ENCODE measurements around the gene VAV3. TPM values are rescaled to one million over a fixed set of nuclear protein-coding genes. Genes with fewer than 3 reads are reported as not detected.

The VAV3 gene
- total RNA-seq, 5 donors from 2014 or later (not counting 1 experiment from before 2014, with no cell fraction given) = 3.7 to 13.4 (median 4.6) TPM

DNA sequence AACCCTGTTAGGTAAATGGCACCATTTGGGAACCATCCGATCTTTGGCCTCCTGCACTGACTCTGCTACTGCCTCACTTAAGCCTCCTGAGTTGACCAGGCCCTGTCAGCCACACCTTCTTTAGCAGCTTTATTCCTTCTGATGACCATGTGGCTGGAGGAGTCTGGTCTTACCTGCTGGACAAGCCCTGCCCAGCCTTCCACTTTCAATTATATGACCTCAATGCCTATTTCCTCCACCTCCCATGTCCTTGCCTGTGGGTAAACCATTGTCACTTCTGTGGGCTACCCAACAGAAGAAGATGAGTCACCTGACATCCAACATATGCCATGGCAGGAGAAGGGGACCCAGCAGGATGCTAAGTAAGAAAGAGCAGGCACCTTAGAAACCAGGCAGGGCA, 430.3 kb downstream of the VAV3 start:
- WGBS (ENCODE audit: insufficient coverage) = 100% methylated on average over 1 of the region's 1 CpG
- no peaks in the 10 kb centered on the region for H3K4me1 ChIP-seq (ENCODE audit: control insufficient read depth in 1 of 2, extremely low read depth in 1 of 2, insufficient read depth in 2 of 2, low read length in 2 of 2)
- Mint-ChIP-seq H3K27me3 (peaks cover 3 to 10% of the 10 kb centered on the region in 2 donors), H3K4me1 (no peaks in the 10 kb centered on the region), H3K9me3 (no peaks in the 10 kb centered on the region), H3K27ac (no peak overlapping the region), H3K4me3 (no peak overlapping the region), H3K36me3 (no peaks in the 10 kb centered on the region)
- no peak overlapping the region for H3K27ac ChIP-seq (ENCODE audit: low read length)
- DNase-seq (no peak), ATAC-seq (replicated peaks in 1 of 4) (no peak)
- no peaks in the 10 kb centered on the region for H3K9me3 ChIP-seq
- ChIA-PET CTCF (no interaction called here), POLR2A (no interaction called here)
- H3K36me3 ChIP-seq (ENCODE audit: control insufficient read depth in 2 of 2, extremely low read depth in 1 of 2, insufficient read depth in 1 of 2, low read length in 1 of 2) = no peaks in the 10 kb centered on the region
- no peak overlapping the region for H3K4me3 ChIP-seq (ENCODE audit: control insufficient read depth in 1 of 2, extremely low read depth in 1 of 2, low read length in 1 of 2)
- peaks cover 0 to 5% of the 10 kb centered on the region in 2 experiments for H3K27me3 ChIP-seq (replicated peaks in 1 of 2; ENCODE audit: control insufficient read depth in 2 of 2, extremely low read depth in 1 of 2, insufficient read depth in 2 of 2, low read length in 1 of 2)

GRCh38 chr1:107533436-107533835, 431.5 kb downstream of the VAV3 start:
- H3K9me3 ChIP-seq = no peaks in the 10 kb centered on the region
- H3K27me3 Mint-ChIP-seq = peaks cover 5 to 13% of the 10 kb centered on the region in 2 donors
- H3K27ac Mint-ChIP-seq = no peak overlapping the region

GRCh38 chr1:107532318-107532717, 432.7 kb downstream of the VAV3 start:
- ChIA-PET POLR2A (no interaction called here), CTCF (interaction anchor here in 1 of 2 donors (0.7 kb wide), 1 partner anchor 509 kb away, joined by 3 read pairs; no protein-coding TSS in a partner anchor)
- no peaks in the 10 kb centered on the region for H3K4me1 Mint-ChIP-seq
- no peaks in the 10 kb centered on the region for H3K9me3 Mint-ChIP-seq
- no peak for ATAC-seq (replicated peaks in 1 of 4)
- Histone ChIP-seq H3K27ac (ENCODE audit: low read length) (no peak overlapping the region), H3K9me3 (no peaks in the 10 kb centered on the region), H3K27me3 (replicated peaks in 1 of 2; ENCODE audit: control insufficient read depth in 2 of 2, extremely low read depth in 1 of 2, insufficient read depth in 2 of 2, low read length in 1 of 2) (peaks cover 0 to 5% of the 10 kb centered on the region in 2 experiments), H3K4me3 (ENCODE audit: control insufficient read depth in 1 of 2, extremely low read depth in 1 of 2, low read length in 1 of 2) (no peak overlapping the region), H3K36me3 (ENCODE audit: control insufficient read depth in 2 of 2, extremely low read depth in 1 of 2, insufficient read depth in 1 of 2, low read length in 1 of 2) (no peaks in the 10 kb centered on the region), H3K4me1 (ENCODE audit: control insufficient read depth in 1 of 2, extremely low read depth in 1 of 2, insufficient read depth in 2 of 2, low read length in 2 of 2) (no peaks in the 10 kb centered on the region)
- 82% methylated on average over 5 of the region's 5 CpGs for WGBS (ENCODE audit: insufficient coverage)
- no peak overlapping the region for H3K4me3 Mint-ChIP-seq
- H3K27me3 Mint-ChIP-seq = peaks cover 12 to 13% of the 10 kb centered on the region in 2 donors
- no peaks in the 10 kb centered on the region for H3K36me3 Mint-ChIP-seq
- H3K27ac Mint-ChIP-seq = no peak overlapping the region
- no peak for DNase-seq

More at GRCh38 chr1:107533436-107533835, 431.5 kb downstream of the VAV3 start:
- ChIA-PET POLR2A (no interaction called here), CTCF (no interaction called here)
- Mint-ChIP-seq H3K4me1 (no peaks in the 10 kb centered on the region), H3K9me3 (no peaks in the 10 kb centered on the region), H3K4me3 (no peak overlapping the region), H3K36me3 (no peaks in the 10 kb centered on the region)
- ATAC-seq (replicated peaks in 1 of 4) = no peak
- Histone ChIP-seq H3K36me3 (ENCODE audit: control insufficient read depth in 2 of 2, extremely low read depth in 1 of 2, insufficient read depth in 1 of 2, low read length in 1 of 2) (no peaks in the 10 kb centered on the region), H3K4me3 (ENCODE audit: control insufficient read depth in 1 of 2, extremely low read depth in 1 of 2, low read length in 1 of 2) (no peak overlapping the region), H3K4me1 (ENCODE audit: control insufficient read depth in 1 of 2, extremely low read depth in 1 of 2, insufficient read depth in 2 of 2, low read length in 2 of 2) (no peaks in the 10 kb centered on the region), H3K27me3 (replicated peaks in 1 of 2; ENCODE audit: control insufficient read depth in 2 of 2, extremely low read depth in 1 of 2, insufficient read depth in 2 of 2, low read length in 1 of 2) (peaks cover 0 to 5% of the 10 kb centered on the region in 2 experiments), H3K27ac (ENCODE audit: low read length) (no peak overlapping the region)
- no peak for DNase-seq
- WGBS (ENCODE audit: insufficient coverage) = no CpG with 5 or more reads among the region's 2 CpGs

DNA sequence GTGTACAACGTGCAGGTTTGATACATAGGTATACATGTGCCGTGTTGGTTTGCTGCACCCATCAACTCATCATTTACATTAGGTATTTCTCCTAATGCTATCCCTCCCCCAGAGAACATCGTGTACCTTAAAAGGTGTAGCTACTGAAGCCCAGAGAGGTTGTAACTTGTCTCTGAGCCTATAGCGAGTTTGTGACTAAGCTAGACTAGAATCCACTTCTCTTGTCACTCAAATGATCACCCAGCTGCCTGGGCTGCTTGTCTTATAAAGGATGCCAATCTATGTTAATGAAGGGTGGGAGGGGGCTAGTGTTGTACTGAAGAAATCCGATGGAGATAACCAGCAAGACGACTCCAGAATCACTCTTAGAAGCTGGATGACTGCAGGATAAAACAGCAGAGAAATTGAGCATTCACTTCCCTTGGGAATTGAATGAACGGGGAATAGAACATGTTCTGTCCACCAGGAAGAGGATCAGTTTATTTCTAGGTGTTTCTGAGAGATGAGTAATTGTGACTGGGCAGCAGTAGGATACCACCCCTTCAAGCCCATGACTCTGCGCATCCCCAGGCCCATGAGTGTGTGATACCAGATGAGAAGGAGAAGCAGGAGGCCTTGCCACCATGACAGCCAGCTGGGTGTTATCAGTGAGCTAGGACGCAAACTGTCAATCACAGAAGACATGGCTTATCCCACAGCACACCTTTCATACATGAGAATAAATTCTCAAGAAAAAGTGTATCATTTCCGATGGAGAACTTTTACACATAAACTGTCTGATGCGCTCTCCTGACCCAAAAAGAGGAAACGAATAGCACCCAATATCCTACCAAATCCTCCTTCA, 433.7 kb downstream of the VAV3 start:
- no peaks in the 10 kb centered on the region for H3K4me1 ChIP-seq (ENCODE audit: control insufficient read depth in 1 of 2, extremely low read depth in 1 of 2, insufficient read depth in 2 of 2, low read length in 2 of 2)
- H3K36me3 ChIP-seq (ENCODE audit: control insufficient read depth in 2 of 2, extremely low read depth in 1 of 2, insufficient read depth in 1 of 2, low read length in 1 of 2) = no peaks in the 10 kb centered on the region
- Mint-ChIP-seq H3K9me3 (no peaks in the 10 kb centered on the region), H3K36me3 (no peaks in the 10 kb centered on the region), H3K4me3 (no peak overlapping the region), H3K27me3 (peaks cover 12 to 13% of the 10 kb centered on the region in 2 donors), H3K4me1 (no peaks in the 10 kb centered on the region), H3K27ac (no peak overlapping the region)
- peaks cover 0 to 5% of the 10 kb centered on the region in 2 experiments for H3K27me3 ChIP-seq (replicated peaks in 1 of 2; ENCODE audit: control insufficient read depth in 2 of 2, extremely low read depth in 1 of 2, insufficient read depth in 2 of 2, low read length in 1 of 2)
- H3K9me3 ChIP-seq = no peaks in the 10 kb centered on the region
- DNase-seq (no peak), ATAC-seq (replicated peaks in 1 of 4) (no peak)
- ChIA-PET CTCF (no interaction called here), POLR2A (no interaction called here)
- 83% methylated on average over 3 of the region's 12 CpGs for WGBS (ENCODE audit: insufficient coverage)
- H3K27ac ChIP-seq (ENCODE audit: low read length) = no peak overlapping the region
- no peak overlapping the region for H3K4me3 ChIP-seq (ENCODE audit: control insufficient read depth in 1 of 2, extremely low read depth in 1 of 2, low read length in 1 of 2)

- 63% methylated on average over 4 of the region's 6 CpGs for WGBS (ENCODE audit: insufficient coverage)
- ATAC-seq (replicated peaks in 1 of 4) (no peak), DNase-seq (no peak)
- Histone ChIP-seq H3K36me3 (ENCODE audit: control insufficient read depth in 2 of 2, extremely low read depth in 1 of 2, insufficient read depth in 1 of 2, low read length in 1 of 2) (no peaks in the 10 kb centered on the region), H3K9me3 (no peaks in the 10 kb centered on the region), H3K27me3 (replicated peaks in 1 of 2; ENCODE audit: control insufficient read depth in 2 of 2, extremely low read depth in 1 of 2, insufficient read depth in 2 of 2, low read length in 1 of 2) (peaks cover 0 to 5% of the 10 kb centered on the region in 2 experiments), H3K4me3 (ENCODE audit: control insufficient read depth in 1 of 2, extremely low read depth in 1 of 2, low read length in 1 of 2) (no peak overlapping the region), H3K27ac (ENCODE audit: low read length) (no peak overlapping the region), H3K4me1 (ENCODE audit: control insufficient read depth in 1 of 2, extremely low read depth in 1 of 2, insufficient read depth in 2 of 2, low read length in 2 of 2) (no peaks in the 10 kb centered on the region)
- CTCF ChIA-PET = interaction anchor here in 1 of 2 donors (0.7 kb wide), 1 partner anchor 56 kb away, joined by 5 read pairs; no protein-coding TSS in a partner anchor
- Mint-ChIP-seq H3K4me1 (no peaks in the 10 kb centered on the region), H3K27ac (no peak overlapping the region), H3K36me3 (no peaks in the 10 kb centered on the region), H3K4me3 (no peak overlapping the region), H3K27me3 (peaks cover 12 to 13% of the 10 kb centered on the region in 2 donors), H3K9me3 (no peaks in the 10 kb centered on the region)
- POLR2A ChIA-PET = no interaction called here
Observed at GRCh38 chr1:107530543-107530942, 434.4 kb downstream of the VAV3 start.

GRCh38 chr1:107529511-107530149, 435.4 kb downstream of the VAV3 start:
- WGBS (ENCODE audit: insufficient coverage) = 40% methylated on average over 1 of the region's 6 CpGs
- Histone ChIP-seq H3K27me3 (replicated peaks in 1 of 2; ENCODE audit: control insufficient read depth in 2 of 2, extremely low read depth in 1 of 2, insufficient read depth in 2 of 2, low read length in 1 of 2) (peaks cover 0 to 5% of the 10 kb centered on the region in 2 experiments), H3K4me1 (ENCODE audit: control insufficient read depth in 1 of 2, extremely low read depth in 1 of 2, insufficient read depth in 2 of 2, low read length in 2 of 2) (no peaks in the 10 kb centered on the region), H3K4me3 (ENCODE audit: control insufficient read depth in 1 of 2, extremely low read depth in 1 of 2, low read length in 1 of 2) (no peak overlapping the region), H3K36me3 (ENCODE audit: control insufficient read depth in 2 of 2, extremely low read depth in 1 of 2, insufficient read depth in 1 of 2, low read length in 1 of 2) (no peaks in the 10 kb centered on the region), H3K27ac (ENCODE audit: low read length) (no peak overlapping the region), H3K9me3 (no peaks in the 10 kb centered on the region)
- Mint-ChIP-seq H3K4me1 (no peaks in the 10 kb centered on the region), H3K4me3 (no peak overlapping the region), H3K27me3 (peaks cover 11 to 12% of the 10 kb centered on the region in 2 donors), H3K36me3 (no peaks in the 10 kb centered on the region), H3K27ac (no peak overlapping the region), H3K9me3 (no peaks in the 10 kb centered on the region)
- POLR2A ChIA-PET = no interaction called here
- DNase-seq (peak in 1 of 35 experiments; percentile 21), ATAC-seq (replicated peaks in 1 of 4) (no peak)
- CTCF ChIA-PET = no interaction called here

All from T-cell (primary cell).